B cell (primary cell): ENCODE measurements around the gene LASP1. TPM values are rescaled to one million over a fixed set of nuclear protein-coding genes. Genes with fewer than 3 reads are reported as not detected.

Experiments
- ATAC-seq: fragments of 200-7000 bp; cut with Tn5 transposase; one replicate; pipeline ENCODE4 v1.10.0; 2021; ENCODE audit warnings: low read depth, mild to moderate bottlenecking, moderate number of reproducible peaks, moderate library complexity
- CTCF ChIA-PET: fragments of 350-600 bp; sonication (Branson Sonifier 250); formaldehyde crosslinking; loops from one replicate; lab custom pipeline; 2021; ENCODE audit warnings: antibody characterized with exemption, inconsistent platforms; lab: Charles Lee
- POLR2A ChIA-PET: fragments of 350-600 bp; sonication (Branson Sonifier 250); formaldehyde crosslinking; loops from one replicate; lab custom pipeline; 2021; ENCODE audit warnings: antibody characterized with exemption; lab: Charles Lee
- DNase-seq: peaks from one replicate; pipeline ENCODE4 v3.0.0; 2013
- H2AFZ ChIP-seq: 2 replicates; pipeline ENCODE4 v1.6.1; 2012; ENCODE audit warnings: mild to moderate bottlenecking, low read depth, low read length; ENCODE audit not compliant: insufficient read depth, poor library complexity, severe bottlenecking
- H3K27ac ChIP-seq, 2 donors: 1 replicate in 1 of 2; 2 replicates in 1 of 2; pipeline ENCODE4 v1.5.1; 2012 to 2013; ENCODE audit warnings: low read length in 2 of 2, mild to moderate bottlenecking in 2 of 2, moderate library complexity in 1 of 2
- H3K27me3 ChIP-seq, 4 experiments: fragments of 200-600 bp in 1 of 4; sonication (generic) in 1 of 4; replicated peaks in 1 of 4; 1 replicate in 2 of 4; 2 replicates in 2 of 4; pipeline versions ENCODE4 v1.6.1 to v1.7.0; 2013 to 2016; ENCODE audit warnings: low read length in 3 of 4, mild to moderate bottlenecking in 2 of 4, mixed read lengths in 1 of 4, moderate library complexity in 1 of 4; ENCODE audit not compliant: insufficient read depth in 4 of 4, control insufficient read depth in 3 of 4; ENCODE audit errors: control extremely low read depth in 1 of 4
- H3K36me3 ChIP-seq, 2 experiments: replicated peaks in 1 of 2; 1 replicate in 1 of 2; 2 replicates in 1 of 2; pipeline versions ENCODE4 v1.6.1 to v1.7.1; 2013; ENCODE audit warnings: low read length in 1 of 2; ENCODE audit not compliant: insufficient read depth in 2 of 2, control insufficient read depth in 1 of 2; ENCODE audit errors: control extremely low read depth in 1 of 2, extremely low read depth in 1 of 2
- H3K4me1 ChIP-seq, 2 donors: fragments of 200-600 bp in 1 of 2; sonication (generic) in 1 of 2; 1 replicate in 1 of 2; 2 replicates in 1 of 2; pipeline versions ENCODE4 v1.5.1 to v1.6.1; 2013 to 2017; ENCODE audit warnings: low read length in 2 of 2; ENCODE audit not compliant: control insufficient read depth in 2 of 2, insufficient read depth in 2 of 2
- H3K4me2 ChIP-seq: replicated peaks from 2 replicates; pipeline ENCODE3; 2012; ENCODE audit warnings: mild to moderate bottlenecking, low read depth, low read length; ENCODE audit not compliant: poor library complexity, severe bottlenecking
- H3K4me3 ChIP-seq, 5 experiments: fragments of 200-600 bp in 1 of 5; sonication (generic) in 1 of 5; 1 replicate in 3 of 5; 2 replicates in 2 of 5; pipeline versions ENCODE4 v1.5.1 to v1.7.0; 2011 to 2016; ENCODE audit warnings: low read length in 4 of 5, mild to moderate bottlenecking in 4 of 5, low read depth in 2 of 5, control low read depth in 1 of 5, moderate library complexity in 1 of 5; ENCODE audit not compliant: insufficient read depth in 1 of 5; ENCODE audit errors: control extremely low read depth in 1 of 5, extremely low read depth in 1 of 5
- H3K79me2 ChIP-seq: fragments of 200-600 bp; sonication (generic); one replicate; pipeline ENCODE4 v1.6.0; 2016; ENCODE audit warnings: low read length; ENCODE audit not compliant: control insufficient read depth, insufficient read depth
- H3K9ac ChIP-seq: fragments of 200-600 bp; sonication (generic); 2 replicates; pipeline ENCODE4 v1.6.1; 2017; ENCODE audit warnings: mild to moderate bottlenecking, low read length, moderate library complexity
- H3K9me3 ChIP-seq, 3 donors: one replicate each; pipeline versions ENCODE4 v1.6.1 to v1.7.1; 2013; ENCODE audit warnings: low read length in 2 of 3; ENCODE audit not compliant: control insufficient read depth in 2 of 3, insufficient read depth in 1 of 3; ENCODE audit errors: control extremely low read depth in 1 of 3
- H4K20me1 ChIP-seq: 2 replicates; pipeline ENCODE4 v1.6.0; 2012; ENCODE audit warnings: mild to moderate bottlenecking, low read length; ENCODE audit not compliant: insufficient read depth, control insufficient read depth, poor library complexity, severe bottlenecking
- H3K27ac Mint-ChIP-seq: one replicate; pipeline ENCODE4 v1.8.0; 2021; ENCODE audit warnings: mixed read lengths
- H3K27me3 Mint-ChIP-seq: one replicate; pipeline ENCODE4 v1.8.0; 2021; ENCODE audit warnings: mixed read lengths
- H3K4me1 Mint-ChIP-seq: one replicate; pipeline ENCODE4 v1.8.0; 2021; ENCODE audit warnings: mixed read lengths
- H3K4me3 Mint-ChIP-seq: one replicate; pipeline ENCODE4 v1.8.0; 2021; ENCODE audit warnings: mixed read lengths
- H3K9me3 Mint-ChIP-seq: one replicate; pipeline ENCODE4 v1.8.0; 2022; ENCODE audit warnings: mixed read lengths; ENCODE audit not compliant: insufficient read depth
- EZH2 ChIP-seq: IDR thresholded peaks from 2 replicates; pipeline ENCODE4 v1.6.1; 2012; ENCODE audit warnings: borderline replicate concordance, low read depth, mild to moderate bottlenecking, moderate library complexity, low read length; ENCODE audit not compliant: insufficient read depth, poor library complexity, severe bottlenecking
- WGBS: methylation state at CpG from one replicate; pipeline ENCODE4 v1.1.5; 2013; ENCODE audit warnings: missing lambda C conversion rate; ENCODE audit not compliant: insufficient coverage; 5-methylcytosine and 5-hydroxymethylcytosine counted together
- intact Hi-C: fragments of 100-400 bp; cut with micrococcal nuclease; formaldehyde crosslinking; loops from one replicate; pipeline ENCODE4 v1.10.0; 2022
- polyA plus RNA-seq: library from polyadenylated mRNA; depleted of rRNA; stranded (reverse); fragments of >200 nt; gene quantifications from 2 replicates; pipeline ENCODE4 v1.2.3, GENCODE V29; 2012
- total RNA-seq, 2 donors: library from RNA; stranded (reverse); fragments of 120-200 nt in 1 of 2; gene quantifications; 1 replicate in 1 of 2; 2 replicates in 1 of 2; pipeline versions ENCODE4 v1.2.3 to v1.2.4, GENCODE V29; 2013 to 2022
- TF ChIP-seq, protein P1 (sequence below): fragments of 200-600 bp; IDR thresholded peaks from one replicate; pipeline ENCODE4 v1.8.0; 2022; ENCODE audit warnings: antibody characterized with exemption, mild to moderate bottlenecking

The LASP1 gene
- total and polyA plus RNA-seq, 2 donors (not counting 1 experiment from before 2014, with no cell fraction given), result 51.6 to 125 TPM

DNA sequence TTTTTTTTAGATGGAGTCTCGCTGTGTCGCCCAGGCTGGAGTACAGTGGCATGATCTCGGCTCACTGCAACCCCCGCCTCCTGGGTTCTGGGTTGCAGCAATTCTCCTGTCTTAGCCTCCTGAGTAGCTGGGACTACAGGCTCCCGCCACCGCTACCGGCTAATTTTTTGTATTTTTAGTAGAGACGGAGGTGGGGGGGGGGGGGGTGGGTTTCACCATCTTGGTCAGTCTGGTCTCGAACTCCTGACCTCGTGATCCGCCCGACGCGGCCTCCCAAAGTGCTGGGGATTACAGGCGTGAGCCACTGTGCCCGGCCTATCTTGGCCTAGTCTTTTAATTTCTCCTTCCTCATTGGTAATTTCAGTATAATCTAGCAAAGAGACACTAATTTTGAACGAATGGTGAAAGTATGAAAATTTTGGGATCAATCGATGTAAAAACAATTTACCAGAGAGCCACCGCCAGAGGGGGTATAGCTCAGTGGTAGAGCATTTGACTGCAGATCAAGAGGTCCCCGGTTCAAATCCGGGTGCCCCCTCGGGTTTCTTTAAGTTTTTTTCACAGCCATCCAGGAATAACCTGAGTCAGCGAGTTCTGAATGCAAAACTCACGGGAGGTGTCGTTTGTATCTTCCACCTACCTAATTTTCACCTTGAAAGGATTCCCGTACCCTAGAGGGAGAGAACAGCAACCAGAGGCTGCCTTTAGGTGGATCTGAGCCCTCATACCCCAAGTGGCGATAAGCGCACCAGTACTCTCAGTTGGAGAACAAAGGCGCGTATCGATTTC lies 2.5 kb upstream of the LASP1 start:
- 32% methylated on average over 15 of the region's 31 CpGs for WGBS
- peak overlapping the region; percentile 99 for H3K4me3 Mint-ChIP-seq
- H3K9ac ChIP-seq, result peak overlapping the region; percentile 99
- peak overlapping the region; percentile 49 for H2AFZ ChIP-seq
- intact Hi-C loops, result no loop called here
- no peaks in the 10 kb centered on the region for H3K27me3 Mint-ChIP-seq
- H3K4me1 ChIP-seq, result peaks cover 42 to 55% of the 10 kb centered on the region in 2 donors
- peaks cover 24% of the 10 kb centered on the region for H3K79me2 ChIP-seq
- H3K36me3 ChIP-seq, result no peaks in the 10 kb centered on the region
- H4K20me1 ChIP-seq, result peaks cover 21% of the 10 kb centered on the region
- DNase-seq (peak; percentile 85), ATAC-seq (no peak)
- H3K4me2 ChIP-seq, result peak overlapping the region; percentile 97
- POLR2A ChIA-PET, result interaction anchor here (0.7 to 4.8 kb wide), 5 partner anchors 14 to 1460 kb away, joined by 3 to 91 read pairs (median 4); partner anchors contain the start of genes PSMB3 and RPL23
- CTCF ChIA-PET, result interaction anchor here (0.6 to 5.5 kb wide), 13 partner anchors 8 to 1472 kb away, joined by 3 to 50 read pairs (median 4); partner anchors contain the start of genes CWC25, PLXDC1 and RPL23
- H3K9me3 Mint-ChIP-seq, result no peaks in the 10 kb centered on the region
- H3K27ac ChIP-seq, result peak overlapping the region; percentile 78 to 87
- TF ChIP-seq EZH2, result no peak
- TF ChIP-seq, protein P1, sequence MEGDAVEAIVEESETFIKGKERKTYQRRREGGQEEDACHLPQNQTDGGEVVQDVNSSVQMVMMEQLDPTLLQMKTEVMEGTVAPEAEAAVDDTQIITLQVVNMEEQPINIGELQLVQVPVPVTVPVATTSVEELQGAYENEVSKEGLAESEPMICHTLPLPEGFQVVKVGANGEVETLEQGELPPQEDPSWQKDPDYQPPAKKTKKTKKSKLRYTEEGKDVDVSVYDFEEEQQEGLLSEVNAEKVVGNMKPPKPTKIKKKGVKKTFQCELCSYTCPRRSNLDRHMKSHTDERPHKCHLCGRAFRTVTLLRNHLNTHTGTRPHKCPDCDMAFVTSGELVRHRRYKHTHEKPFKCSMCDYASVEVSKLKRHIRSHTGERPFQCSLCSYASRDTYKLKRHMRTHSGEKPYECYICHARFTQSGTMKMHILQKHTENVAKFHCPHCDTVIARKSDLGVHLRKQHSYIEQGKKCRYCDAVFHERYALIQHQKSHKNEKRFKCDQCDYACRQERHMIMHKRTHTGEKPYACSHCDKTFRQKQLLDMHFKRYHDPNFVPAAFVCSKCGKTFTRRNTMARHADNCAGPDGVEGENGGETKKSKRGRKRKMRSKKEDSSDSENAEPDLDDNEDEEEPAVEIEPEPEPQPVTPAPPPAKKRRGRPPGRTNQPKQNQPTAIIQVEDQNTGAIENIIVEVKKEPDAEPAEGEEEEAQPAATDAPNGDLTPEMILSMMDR, result peak; percentile 46
- no peaks in the 10 kb centered on the region for H3K9me3 ChIP-seq
- peak overlapping the region; percentile 99 for H3K27ac Mint-ChIP-seq
- peak overlapping the region; percentile 43 to 100 (median 100) for H3K4me3 ChIP-seq
- no peaks in the 10 kb centered on the region for H3K27me3 ChIP-seq
- H3K4me1 Mint-ChIP-seq, result peaks cover 54% of the 10 kb centered on the region
